ENCODE measurements around the gene RBM43.
"Not testable (repeated sequence)": the region's sequence is repeated elsewhere in the genome, so short reads cannot be mapped to it uniquely, and the experiment has no call there.

RBM43 gene

DNA sequence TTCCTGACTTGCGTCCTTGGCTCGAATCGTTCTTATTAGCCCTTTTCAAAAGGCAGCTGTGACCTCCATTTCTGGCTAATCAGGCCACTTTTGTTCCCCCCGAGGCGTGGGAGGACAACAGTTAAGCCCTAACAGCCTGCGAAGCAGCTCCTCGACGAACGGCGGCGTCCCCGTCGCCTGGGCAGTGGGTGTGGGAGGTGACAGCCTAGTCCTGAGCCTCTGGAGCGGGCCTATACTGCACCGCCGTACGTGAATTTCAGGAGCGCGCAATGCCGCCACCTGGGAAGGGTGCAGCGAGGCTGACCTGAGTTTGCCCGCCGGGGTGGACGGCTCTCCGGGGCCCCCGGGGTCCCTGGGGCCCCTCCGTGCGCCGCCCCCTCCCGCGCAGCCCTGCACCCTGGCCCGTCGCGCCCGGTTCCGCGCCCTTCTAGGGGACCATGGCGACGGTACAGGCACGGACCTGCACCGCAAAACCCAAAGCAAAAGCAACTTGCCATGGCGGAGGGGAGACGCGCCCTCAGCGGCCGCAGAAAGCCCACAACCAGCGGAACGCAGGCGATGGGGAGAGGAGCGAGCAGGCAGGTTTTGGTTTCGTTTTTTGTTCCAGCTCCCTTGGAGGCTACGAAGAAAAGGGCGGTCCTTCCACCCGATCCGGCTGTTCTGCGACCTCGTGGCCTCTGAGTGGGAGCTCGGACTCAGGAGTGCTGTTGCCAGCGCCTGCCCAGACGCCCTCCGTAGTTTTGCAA is at the start of gene RBM43:
RBM43 (minus strand) TSS at position 633 of the 746 bp plus-strand sequence; CDS start at position 497, 136 bp downstream.
- DNase-seq (ENCODE audit: low read depth in 2 of 3, low spot score in 1 of 3): peak; percentile 70 to 75 (median 74)

DNA sequence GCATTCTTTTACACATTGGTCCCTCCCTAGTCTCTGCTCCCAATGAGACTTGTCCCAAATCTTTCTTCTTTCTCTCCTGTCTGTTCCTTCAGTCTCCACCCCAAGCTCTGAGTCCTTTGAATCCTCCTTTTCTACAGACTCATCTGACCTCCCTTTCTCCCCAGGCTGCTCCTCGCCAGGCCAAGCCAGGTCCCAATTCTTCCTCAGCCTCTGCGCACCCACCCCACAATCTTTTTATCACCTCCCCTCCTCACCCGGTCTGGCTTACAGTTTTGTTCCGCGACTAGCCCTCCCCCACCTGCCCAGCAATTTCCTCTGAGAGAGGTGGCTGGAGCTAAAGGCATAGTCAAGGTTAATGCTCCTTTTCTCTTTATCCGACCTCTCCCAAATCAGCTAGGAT is 48.6 kb upstream of the RBM43 start:
- DNase-seq (ENCODE audit: low read depth in 2 of 3, low spot score in 1 of 3): not testable (repeated sequence)

DNA sequence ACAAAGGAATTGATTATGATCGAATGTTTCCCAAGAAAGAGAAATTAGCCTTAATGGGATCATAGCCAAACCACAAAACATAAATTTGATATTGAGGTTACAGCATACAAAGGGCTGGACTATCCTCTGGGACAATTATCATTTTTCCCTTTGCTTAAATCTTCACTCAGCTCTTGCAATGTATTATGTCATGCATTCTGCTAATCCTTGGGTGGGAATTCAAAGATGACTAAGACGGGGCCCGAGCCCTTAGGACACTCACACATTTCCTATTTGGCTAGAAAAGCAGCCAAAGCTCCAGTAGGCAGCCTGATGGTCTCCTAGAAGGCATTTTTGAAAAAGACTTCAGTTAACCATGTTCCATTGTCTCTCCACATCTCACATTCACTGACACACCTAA is 45.0 kb upstream of the RBM43 start:
- DNase-seq (ENCODE audit: low read depth in 2 of 3, low spot score in 1 of 3): no peak

DNA sequence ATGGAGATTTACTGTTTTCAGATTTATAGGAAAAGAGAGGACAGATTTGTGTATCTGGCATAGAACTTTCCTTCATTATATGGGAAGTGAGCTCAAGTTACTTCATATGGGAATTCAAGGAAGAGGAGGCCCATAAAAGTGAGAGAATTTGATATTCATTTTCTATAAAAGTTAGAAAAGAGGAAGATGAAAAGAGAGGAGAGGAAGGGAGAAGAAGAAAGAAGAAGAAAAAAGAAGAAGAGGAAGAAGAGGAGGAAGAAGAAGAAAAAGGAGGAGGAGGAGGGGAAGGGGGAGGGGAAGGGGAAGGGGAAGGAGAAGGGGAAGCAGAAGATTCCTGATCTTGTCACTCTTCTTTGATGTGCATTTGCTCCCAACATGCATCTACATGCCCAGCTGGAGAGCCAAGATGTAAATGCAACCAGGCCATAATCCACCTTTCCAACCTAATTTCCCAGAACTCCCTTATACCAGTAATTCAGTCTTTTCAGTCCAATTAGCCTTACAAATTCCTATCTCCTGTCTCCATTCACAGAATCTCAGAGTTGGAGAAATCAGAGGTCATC is 43.5 kb upstream of the RBM43 start:
- DNase-seq (ENCODE audit: low read depth in 2 of 3, low spot score in 1 of 3): no peak

DNA sequence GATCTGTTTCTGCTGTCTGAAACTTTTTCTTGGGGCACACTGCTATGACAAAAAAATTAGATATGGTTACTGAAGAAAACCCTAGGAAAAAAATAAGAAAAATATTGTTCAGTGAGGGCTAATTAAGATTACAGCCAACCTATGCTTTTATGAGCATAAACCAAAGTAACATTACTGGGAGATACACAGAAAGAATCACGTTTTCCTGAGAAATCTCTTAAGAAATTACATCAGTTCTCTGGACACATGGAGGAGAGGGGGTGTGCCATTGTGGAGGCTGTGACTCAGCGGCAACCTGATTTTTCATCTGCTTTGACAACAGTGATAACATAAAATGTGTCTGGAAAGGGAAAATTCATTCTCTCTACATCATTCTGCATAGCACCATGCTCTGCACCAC is 41.2 kb upstream of the RBM43 start:
- no peak for DNase-seq (ENCODE audit: low read depth in 2 of 3, low spot score in 1 of 3)

DNA sequence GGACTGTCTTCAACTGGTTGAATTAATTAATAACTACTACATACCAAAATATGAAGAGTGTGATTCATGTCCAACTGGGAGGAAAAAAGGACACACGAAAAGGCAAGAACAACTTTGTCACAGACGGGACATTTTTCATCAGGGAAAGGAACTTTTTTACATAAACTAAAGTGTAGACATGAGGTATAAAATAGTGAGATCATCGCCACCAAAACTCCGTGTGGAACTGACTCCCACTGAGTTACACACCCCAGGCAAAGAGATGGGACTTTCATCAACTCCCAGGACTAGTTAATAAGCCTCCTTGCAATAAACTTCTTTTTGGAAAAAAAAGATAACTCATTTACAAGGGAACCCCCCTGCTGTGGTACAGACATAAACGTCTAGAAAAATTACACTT is 40.7 kb upstream of the RBM43 start:
- no peak for DNase-seq (ENCODE audit: low read depth in 2 of 3, low spot score in 1 of 3)

DNA sequence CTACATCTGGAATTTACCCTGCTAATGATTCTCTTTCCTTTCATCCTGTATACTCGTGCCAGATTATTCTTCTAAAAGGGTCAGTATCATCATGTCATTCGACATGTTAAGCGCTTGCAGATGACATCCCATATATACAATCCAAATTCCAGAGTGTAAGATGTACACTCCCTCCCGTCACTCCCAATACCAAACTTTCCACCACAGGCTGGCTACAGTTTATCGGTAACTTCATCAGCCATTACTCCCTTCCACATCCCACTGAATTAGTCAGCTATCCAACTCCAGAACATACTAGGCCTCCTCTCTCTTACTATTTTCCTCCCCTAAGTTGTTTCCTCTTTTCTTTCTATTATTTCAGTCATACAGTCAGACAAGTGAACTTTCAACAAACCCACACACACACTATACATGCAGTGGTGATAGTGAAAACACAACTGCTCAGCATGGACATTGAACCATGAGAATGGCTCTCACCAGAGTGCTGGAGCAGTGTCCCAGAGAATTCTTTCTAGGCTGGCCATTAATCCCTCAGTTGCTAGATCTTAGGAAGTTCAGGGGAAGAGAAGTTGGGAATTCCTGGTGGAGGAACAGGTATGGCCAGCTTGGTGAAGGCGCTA is 38.4 kb upstream of the RBM43 start:
- no peak for DNase-seq (ENCODE audit: low read depth in 2 of 3, low spot score in 1 of 3)

DNA sequence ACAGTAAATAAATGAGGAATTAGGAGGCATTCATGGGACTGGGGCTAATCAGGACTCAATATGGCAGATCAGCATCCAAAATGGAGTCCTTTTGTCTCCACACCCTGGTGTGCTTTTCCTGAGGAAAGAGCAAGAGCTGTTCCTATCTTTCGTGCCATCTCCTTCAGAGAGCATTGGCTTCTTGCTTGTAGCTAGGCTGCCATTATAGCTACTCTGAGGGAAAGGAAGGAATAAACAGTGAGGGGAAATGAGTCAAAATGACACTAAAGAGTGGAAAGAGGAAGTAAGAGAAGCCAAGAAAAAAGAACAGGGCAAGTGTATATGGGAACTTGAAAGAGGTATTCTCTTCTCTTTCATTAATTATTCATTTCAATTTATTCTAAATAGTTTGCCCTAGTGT is 36.2 kb upstream of the RBM43 start:
- DNase-seq (ENCODE audit: low read depth in 2 of 3, low spot score in 1 of 3): no peak

DNA sequence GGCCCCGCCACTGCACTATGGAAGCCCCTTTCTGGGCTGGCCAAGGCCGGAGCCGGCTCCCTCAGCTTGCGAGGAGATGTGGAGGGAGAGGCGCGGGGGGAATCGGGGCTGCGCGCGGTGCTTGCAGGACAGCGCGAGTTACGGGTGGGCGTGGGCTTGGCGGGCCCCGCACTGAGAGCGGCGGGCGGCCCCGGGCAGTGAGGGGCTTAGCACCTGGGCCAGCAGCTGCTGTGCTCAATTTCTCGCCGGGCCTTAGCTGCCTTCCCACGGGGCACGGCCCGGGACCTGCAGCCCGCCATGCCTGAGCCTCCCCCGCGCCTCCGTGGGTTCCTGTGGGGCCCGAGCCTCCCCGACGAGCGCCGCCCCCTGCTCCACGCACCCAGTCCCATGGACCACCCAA is 34.3 kb upstream of the RBM43 start:
- DNase-seq (ENCODE audit: low read depth in 2 of 3, low spot score in 1 of 3): not testable (repeated sequence)

DNA sequence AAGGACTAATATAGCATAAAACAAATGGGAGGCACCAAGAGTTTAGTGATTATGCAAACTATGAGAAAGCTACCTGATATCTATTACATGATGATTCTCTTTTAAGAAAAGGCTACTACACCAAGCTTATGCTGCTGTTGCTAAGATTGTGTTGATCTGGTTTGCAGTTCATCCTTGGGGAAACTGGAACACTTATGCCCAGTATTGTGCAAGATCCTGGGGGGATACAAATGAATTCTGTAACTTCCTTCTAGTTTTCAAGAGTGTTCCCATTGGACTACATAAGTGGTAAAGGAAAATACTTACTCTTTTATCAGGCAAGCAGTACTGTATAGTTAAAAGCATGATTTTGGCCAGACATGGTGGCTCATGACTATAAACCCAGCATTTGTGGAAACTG is 30.9 kb upstream of the RBM43 start:
- no peak for DNase-seq (ENCODE audit: low read depth in 2 of 3, low spot score in 1 of 3)

DNA sequence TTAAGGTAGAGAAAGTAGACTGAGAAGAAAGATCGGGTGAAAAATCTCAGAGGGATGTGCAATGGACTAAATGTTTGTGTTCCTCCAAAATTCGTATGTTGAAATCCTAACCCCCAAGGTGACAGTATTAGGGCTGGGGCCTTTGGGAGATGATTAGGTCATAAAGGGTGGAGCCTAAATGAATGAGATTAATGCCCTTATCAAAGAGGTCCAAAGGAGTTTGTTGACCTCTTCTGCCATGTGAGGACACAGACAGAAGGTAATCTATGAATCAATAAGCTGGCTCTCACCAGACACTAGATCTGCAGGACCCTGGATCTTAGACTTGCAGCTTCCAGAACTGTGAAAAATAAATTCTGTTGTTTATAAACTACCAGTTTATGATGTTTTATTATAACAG is 30.5 kb upstream of the RBM43 start:
- DNase-seq (ENCODE audit: low read depth in 2 of 3, low spot score in 1 of 3): no peak

DNA sequence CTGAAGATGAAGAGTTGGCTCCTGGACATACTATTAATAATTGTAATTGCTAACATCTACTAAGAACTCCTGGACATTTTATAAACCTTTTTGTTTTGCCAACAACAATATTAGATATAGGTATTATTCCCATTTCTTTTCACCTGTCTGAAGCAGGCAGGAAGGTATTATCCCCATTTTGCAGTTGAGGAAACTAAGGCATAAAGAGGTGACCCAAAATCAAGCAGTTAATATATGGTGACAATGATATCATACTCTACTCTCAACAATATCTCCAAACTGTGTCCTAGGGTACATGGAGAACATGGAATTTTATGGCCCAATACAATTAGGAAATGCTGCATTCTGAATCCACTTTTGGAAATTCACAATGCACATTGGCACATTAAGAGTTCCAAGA is 29.6 kb upstream of the RBM43 start:
- DNase-seq (ENCODE audit: low read depth in 2 of 3, low spot score in 1 of 3): no peak

DNA sequence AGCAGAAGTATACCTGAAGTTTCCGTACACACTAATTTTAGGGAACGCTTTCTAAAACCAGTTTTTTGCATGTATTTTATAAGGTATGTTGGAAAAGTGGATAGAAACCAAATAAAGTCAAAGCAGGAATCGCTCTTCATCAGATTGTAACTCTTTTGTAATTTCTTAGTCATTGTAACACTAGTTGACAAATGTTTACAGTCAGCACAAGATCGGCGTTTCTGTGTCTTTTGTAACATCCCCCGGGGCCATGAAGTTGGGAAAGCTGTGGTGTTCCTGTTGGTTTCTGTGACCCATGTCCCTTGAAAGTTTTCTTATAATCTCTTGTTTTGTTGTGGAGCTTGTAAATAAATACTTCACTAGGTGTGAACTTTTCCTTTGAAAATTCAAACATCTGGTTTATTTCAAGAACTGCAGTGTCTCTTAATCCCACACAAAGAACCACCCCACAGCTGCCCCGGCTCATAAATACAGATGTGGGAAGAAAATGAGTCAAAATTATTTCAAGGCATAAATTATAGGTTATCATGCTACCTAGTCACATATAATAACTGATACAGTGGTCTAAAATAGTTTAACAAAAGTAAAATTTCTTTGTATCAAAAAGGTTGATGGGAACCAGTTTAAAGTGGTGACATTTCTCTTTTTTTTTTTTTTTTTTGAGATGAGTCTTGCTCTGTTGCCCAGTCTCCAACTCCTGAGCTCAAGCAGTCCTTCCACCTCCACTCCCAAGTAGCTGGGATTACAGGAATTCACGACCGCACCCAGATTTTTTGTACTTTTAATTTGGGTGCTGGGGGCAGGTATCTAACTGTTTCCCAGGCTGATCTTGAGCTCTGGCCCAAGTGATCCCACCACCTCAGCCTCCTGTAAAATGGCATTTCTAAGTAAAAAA is 28.6 kb upstream of the RBM43 start:
- peak in 1 of 3 donors; percentile 5 for DNase-seq (ENCODE audit: low read depth in 2 of 3, low spot score in 1 of 3)

DNA sequence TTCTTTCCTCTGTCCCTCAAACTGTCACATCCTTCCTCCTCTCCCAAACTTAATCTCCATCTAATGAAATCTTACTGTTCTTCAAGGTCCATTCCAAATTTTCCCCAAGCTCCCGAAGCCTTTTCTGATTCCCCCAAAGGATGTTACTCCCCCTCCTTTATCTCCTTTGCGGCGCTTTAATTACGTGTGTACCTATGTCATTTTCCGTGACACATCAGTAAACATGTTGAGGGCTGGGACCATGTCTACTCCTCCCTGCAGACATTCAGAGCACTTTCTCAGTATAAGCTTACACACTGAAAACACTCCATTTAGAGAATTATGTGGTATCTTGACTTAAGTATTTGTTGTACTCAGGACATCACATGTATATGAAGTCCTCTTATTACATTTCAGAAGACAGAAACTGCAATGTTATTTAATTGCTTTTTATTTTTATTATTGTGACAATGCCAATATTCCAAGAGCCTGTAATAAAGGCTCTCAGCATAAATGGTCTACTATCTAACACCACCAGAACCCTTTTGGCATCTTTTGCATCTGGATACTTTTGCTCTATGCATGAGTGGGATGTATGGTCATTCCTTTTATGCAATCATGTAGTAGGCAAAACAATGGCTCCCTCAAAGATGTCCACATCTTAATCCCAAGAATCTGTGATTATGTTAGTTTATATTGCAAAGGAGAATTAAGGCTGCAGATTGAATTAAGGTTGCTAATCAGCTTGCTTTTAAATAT is 26.0 kb upstream of the RBM43 start:
- DNase-seq (ENCODE audit: low read depth in 2 of 3, low spot score in 1 of 3): no peak

DNA sequence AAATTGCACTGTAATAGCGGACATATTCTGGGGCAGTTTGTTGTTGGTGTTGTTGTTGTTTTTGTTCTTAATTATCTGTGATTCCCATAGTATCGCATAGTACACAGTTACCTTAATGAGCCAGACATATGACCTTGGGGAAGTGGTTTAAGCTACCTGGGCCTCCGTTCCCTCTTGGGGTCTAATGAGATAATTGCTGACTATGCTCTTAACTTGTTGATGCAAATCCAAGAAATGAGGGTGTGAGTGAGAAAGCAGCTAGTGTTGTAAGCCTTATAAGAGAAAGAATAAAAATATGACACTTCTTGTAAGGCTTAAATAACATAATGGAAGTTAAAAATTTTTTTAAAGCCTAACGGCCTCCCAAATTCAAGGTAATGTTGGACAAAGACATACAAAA is 20.7 kb upstream of the RBM43 start:
- DNase-seq (ENCODE audit: low read depth in 2 of 3, low spot score in 1 of 3): no peak

DNA sequence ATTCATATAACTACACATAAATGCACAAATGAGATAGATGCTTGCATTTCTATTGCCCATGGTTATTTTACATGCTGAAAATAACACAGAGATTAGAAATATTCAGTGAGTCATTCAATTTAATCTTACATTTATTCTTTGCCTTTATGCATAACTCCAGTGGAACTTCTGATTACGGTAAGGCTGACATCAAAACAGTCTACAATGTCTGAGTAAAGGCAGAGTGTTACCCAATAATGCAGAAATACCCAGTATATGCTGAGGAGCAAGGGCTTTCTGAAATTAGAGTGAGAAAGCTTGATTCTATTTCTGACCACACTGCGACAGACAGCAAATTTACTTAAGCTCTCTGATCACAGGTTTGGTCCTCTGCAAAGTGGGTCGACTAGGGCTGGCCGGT is 18.6 kb upstream of the RBM43 start:
- no peak for DNase-seq (ENCODE audit: low read depth in 2 of 3, low spot score in 1 of 3)

DNA sequence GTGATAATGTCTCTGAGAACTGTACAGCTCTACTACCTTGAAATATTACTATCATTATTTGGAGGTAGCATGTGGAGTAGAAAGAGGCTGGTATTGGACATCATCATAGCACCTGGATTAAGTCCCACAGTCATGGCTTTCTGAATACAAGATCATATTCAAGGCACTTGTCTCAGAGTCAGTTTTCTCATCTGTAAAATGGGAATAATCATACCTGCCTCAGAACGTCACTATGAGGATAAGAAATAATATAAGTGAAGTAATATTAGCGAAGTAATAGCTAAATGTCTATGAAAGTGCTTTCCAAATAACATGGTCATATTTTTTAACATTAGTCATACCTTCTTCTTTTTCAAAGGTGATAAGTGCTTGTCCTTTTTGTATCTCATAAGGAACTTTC is 16.8 kb upstream of the RBM43 start:
- DNase-seq (ENCODE audit: low read depth in 2 of 3, low spot score in 1 of 3): no peak

DNA sequence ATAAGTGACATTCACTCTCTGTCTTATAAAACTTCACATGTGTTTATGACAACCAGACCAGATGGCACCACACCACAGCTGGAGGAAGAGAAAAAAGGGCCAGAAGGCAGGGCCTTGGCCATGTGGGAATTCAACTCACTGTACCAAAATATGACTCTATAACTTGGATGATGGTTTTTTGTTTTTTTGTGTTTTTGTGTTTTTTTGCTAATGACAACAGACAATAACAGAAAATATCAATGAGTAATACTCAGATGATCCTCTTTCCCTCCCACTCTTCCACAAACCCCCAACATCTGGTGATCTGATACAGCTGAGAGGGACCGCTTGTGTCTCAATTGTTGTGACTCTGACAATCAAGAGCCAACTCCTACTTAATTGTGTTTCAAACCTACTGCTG is 15.4 kb upstream of the RBM43 start:
- no peak for DNase-seq (ENCODE audit: low read depth in 2 of 3, low spot score in 1 of 3)

DNA sequence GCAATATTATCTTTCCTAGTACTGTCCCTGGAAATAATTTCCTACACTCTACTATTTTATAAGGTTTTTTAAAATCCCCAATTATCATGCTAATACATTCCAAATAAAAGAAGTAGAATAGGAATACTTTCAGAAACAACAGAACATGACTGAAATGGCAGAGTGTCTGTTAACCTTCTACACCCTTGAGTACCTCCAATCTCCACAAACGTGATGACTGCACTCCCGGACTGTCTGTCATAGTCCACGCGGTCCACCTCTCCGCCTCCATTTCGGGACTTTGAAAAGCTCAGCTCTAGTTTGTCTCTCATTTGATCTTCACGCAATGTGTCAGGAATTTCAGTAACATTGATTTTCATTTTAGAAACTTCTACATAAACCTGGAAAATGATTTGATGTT is 13.6 kb upstream of the RBM43 start:
- no peak for DNase-seq (ENCODE audit: low read depth in 2 of 3, low spot score in 1 of 3)

DNA sequence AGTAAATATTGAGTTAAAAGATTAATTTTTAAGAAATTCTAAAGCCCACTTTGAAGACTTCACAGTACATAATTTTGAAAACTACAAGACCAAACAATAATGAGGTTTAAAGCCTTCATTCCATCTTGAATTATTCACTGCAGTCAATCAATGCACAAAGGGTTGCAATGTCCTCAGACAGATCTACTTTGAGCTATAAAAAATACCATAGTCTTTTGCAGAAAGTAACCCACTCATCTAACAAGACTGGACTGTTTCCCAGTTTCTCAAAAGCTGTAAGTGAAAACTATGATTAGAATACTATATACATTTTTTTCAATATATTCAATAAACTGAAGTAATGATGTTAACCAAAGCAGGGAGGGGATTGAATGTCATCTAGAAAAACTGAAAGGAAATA is 10.2 kb upstream of the RBM43 start:
- no peak for DNase-seq (ENCODE audit: low read depth in 2 of 3, low spot score in 1 of 3)
